ENCODE results near the gene KLHL7. TPM values are rescaled to one million over a fixed set of nuclear protein-coding genes. Genes with fewer than 3 reads are reported as not detected.

The KLHL7 gene
- total RNA-seq, 1 experiment from 2014 or later, result 20.6 TPM

- TF ChIP-seq CTCF (IDR thresholded peaks at IDR 0.05 in 2 of 3, conservative IDR thresholded peaks at IDR 0.05 in 1 of 3; ENCODE audit: borderline replicate concordance in 1 of 3, insufficient read depth in 1 of 3, low read depth in 2 of 3, low read length in 2 of 3), result no peak
Measured at GRCh38 chr7:23181684-23182553, 76.3 kb downstream of the KLHL7 start, which contains the start of gene NUP42 (continued).

GRCh38 chr7:23183279-23184012 lies 77.9 kb downstream of the KLHL7 start:
- Histone ChIP-seq H3K27me3 (ENCODE audit: insufficient read depth, low read length) (no peaks in the 10 kb centered on the region), H4K20me1 (ENCODE audit: insufficient read depth) (no peaks in the 10 kb centered on the region), H3K27ac (ENCODE audit: low read depth, low read length) (no peak overlapping the region), H3K9me2 (ENCODE audit: insufficient read depth) (no peaks in the 10 kb centered on the region), H3K36me3 (ENCODE audit: control insufficient read depth in 1 of 2, insufficient read depth in 2 of 2, low read length in 2 of 2) (peaks cover 22 to 27% of the 10 kb centered on the region in 2 experiments; a peak in 3 of 4 replicates), H3K9me3 (ENCODE audit: control insufficient read depth in 1 of 2, insufficient read depth in 1 of 2, low read depth in 1 of 2, low read length in 2 of 2) (no peaks in the 10 kb centered on the region), H3K9ac (ENCODE audit: low read length) (peak overlapping the region; percentile 90), H2AFZ (ENCODE audit: low read depth, low read length, poor library complexity, severe bottlenecking) (no peak overlapping the region), H3K4me1 (ENCODE audit: control insufficient read depth in 1 of 2, insufficient read depth in 2 of 2, low read length in 2 of 2) (peaks cover 5 to 14% of the 10 kb centered on the region in 2 experiments; a peak in 3 of 4 replicates), H3K4me2 (ENCODE audit: low read length) (peak overlapping the region; percentile 68), H3K4me3 (replicated peaks in 1 of 2; ENCODE audit: low read depth in 1 of 2, low read length in 2 of 2) (peak overlapping the region; percentile 89 to 92), H3K79me2 (ENCODE audit: insufficient read depth, low read length) (peaks cover 65% of the 10 kb centered on the region)
- POLR2A ChIA-PET, result no interaction called here
- RAD21 ChIA-PET (ENCODE audit: low non-redundant PET in 1 of 2, low total read pairs in 2 of 2, uncharacterized antibody in 2 of 2, unreplicated experiment in 2 of 2), result no interaction called here
- intact Hi-C loops (cut with micrococcal nuclease), result loop anchor here (5.0 kb wide), 1 partner anchor 76 kb away; the partner anchor contains the start of gene KLHL7
- DNase-seq (ENCODE audit: low read depth, low spot score) (no peak), ATAC-seq (no peak)
- TF ChIP-seq YY1 (IDR thresholded peaks at IDR 0.05; ENCODE audit: extremely low read depth, insufficient replicate concordance, low read depth, low read length), result no peak
- TF ChIP-seq RAD21 (IDR thresholded peaks at IDR 0.05; ENCODE audit: low read depth), result no peak
- TF ChIP-seq ATF3 (IDR thresholded peaks at IDR 0.05), result no peak
- TF ChIP-seq POLR2A (IDR thresholded peaks at IDR 0.05; ENCODE audit: borderline replicate concordance, extremely low read depth, insufficient read depth, insufficient read length), result no peak
- TF ChIP-seq ZFX (IDR thresholded peaks at IDR 0.05), result no peak
- no peak for TF ChIP-seq CTCF (IDR thresholded peaks at IDR 0.05 in 2 of 3, conservative IDR thresholded peaks at IDR 0.05 in 1 of 3; ENCODE audit: borderline replicate concordance in 1 of 3, insufficient read depth in 1 of 3, low read depth in 2 of 3, low read length in 2 of 3)
- CTCF ChIA-PET, result interaction anchor here (1.7 to 2.2 kb wide), 2 partner anchors 90 to 97 kb away, joined by 10 to 12 read pairs; no protein-coding TSS in a partner anchor
- BruUV-seq (replicated peaks), result no TSS peak

All from HCT116 (cell line).